Upper lobe of right lung (tissue), 1 donor: ENCODE measurements around the gene SLC37A2. TPM values are rescaled to one million over a fixed set of nuclear protein-coding genes. Genes with fewer than 3 reads are reported as not detected.
A peak's percentile ranks its signal among the peaks of the same experiment; 100 is the strongest.

Experiments
- ATAC-seq: fragments of 200-7000 bp; cut with Tn5 transposase; one replicate; pipeline ENCODE4 v1.9.1; 2020; ENCODE audit warnings: mild to moderate bottlenecking, moderate library complexity
- DNase-seq: peaks from one replicate; pipeline ENCODE4 v3.0.0-alpha.2; 2020
- H3K27ac ChIP-seq: fragments of 200-600 bp; one replicate; pipeline ENCODE4 v1.8.0; 2022
- H3K27me3 ChIP-seq: fragments of 200-600 bp; one replicate; pipeline ENCODE4 v1.8.0; 2022; ENCODE audit warnings: mild to moderate bottlenecking
- H3K36me3 ChIP-seq: fragments of 200-600 bp; one replicate; pipeline ENCODE4 v1.8.0; 2022
- H3K4me1 ChIP-seq: fragments of 200-600 bp; one replicate; pipeline ENCODE4 v1.8.0; 2022
- H3K4me3 ChIP-seq: fragments of 200-600 bp; one replicate; pipeline ENCODE4 v1.8.0; 2022; ENCODE audit warnings: mild to moderate bottlenecking
- H3K9me3 ChIP-seq: fragments of 200-600 bp; one replicate; pipeline ENCODE4 v1.8.0; 2022
- intact Hi-C: fragments of 100-400 bp; cut with DNase I; formaldehyde crosslinking; loops from one replicate; pipeline ENCODE4 v1.11.0; 2022
- total RNA-seq: library from RNA; stranded (reverse); fragmentation: NEBNext Ultra II Directional; extraction: Animal tissue kit (Norgen Biotek cat#: 25700); gene quantifications from one replicate; pipeline ENCODE4 v1.2.1, GENCODE V29; 2021
- TF ChIP-seq, protein P1 (sequence below): fragments of 200-600 bp; IDR thresholded peaks from one replicate; pipeline ENCODE4 v1.8.0; 2022; ENCODE audit warnings: antibody characterized with exemption
- donor health status: DM: no; HTN: yes; CAD: no; lungs with severe emphysema.

SLC37A2 gene
- total RNA-seq, 1 donor from 2014 or later: 25.1 TPM

DNA sequence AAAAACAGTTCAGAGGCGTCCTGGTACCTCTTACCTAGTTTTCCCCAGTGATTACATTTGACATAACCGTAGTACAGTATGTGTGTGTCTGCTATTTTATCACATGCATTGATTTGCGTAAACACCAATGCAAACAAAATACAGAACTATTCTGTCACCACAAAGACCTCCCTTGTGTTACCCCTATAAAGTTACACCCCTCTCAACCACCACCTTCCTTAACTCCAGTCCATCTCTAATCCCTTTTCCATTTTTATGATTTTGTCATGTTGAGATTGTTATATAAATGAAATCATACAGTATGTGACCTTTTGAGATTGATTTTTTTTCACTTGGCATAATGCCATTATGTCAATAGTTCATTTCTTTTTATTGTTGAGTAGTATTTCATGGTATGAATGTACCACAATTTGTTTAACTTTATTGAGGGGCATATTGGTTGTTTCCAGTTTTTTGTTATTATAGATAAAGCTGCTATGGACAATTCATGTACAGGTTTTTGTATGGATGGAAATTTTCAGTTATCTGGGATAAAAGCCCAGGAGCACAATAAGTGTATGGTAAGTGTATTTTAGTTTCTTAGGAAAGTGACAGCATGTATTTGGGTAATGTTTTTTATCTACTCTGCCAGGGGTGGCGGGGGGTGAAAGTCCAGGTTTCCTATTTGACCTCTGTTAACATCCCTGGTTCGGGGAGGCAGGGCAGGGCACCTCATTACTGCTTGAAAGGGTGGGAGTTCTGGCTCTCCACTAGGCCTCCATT lies 6.0 kb upstream of the SLC37A2 start:
- DNase-seq (no peak), ATAC-seq (no peak)
- Histone ChIP-seq H3K36me3 (no peaks in the 10 kb centered on the region), H3K4me3 (no peak overlapping the region), H3K9me3 (no peaks in the 10 kb centered on the region), H3K27me3 (no peaks in the 10 kb centered on the region), H3K4me1 (no peaks in the 10 kb centered on the region), H3K27ac (no peak overlapping the region)
- intact Hi-C loops: no loop called here
- TF ChIP-seq, protein P1, sequence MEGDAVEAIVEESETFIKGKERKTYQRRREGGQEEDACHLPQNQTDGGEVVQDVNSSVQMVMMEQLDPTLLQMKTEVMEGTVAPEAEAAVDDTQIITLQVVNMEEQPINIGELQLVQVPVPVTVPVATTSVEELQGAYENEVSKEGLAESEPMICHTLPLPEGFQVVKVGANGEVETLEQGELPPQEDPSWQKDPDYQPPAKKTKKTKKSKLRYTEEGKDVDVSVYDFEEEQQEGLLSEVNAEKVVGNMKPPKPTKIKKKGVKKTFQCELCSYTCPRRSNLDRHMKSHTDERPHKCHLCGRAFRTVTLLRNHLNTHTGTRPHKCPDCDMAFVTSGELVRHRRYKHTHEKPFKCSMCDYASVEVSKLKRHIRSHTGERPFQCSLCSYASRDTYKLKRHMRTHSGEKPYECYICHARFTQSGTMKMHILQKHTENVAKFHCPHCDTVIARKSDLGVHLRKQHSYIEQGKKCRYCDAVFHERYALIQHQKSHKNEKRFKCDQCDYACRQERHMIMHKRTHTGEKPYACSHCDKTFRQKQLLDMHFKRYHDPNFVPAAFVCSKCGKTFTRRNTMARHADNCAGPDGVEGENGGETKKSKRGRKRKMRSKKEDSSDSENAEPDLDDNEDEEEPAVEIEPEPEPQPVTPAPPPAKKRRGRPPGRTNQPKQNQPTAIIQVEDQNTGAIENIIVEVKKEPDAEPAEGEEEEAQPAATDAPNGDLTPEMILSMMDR: no peak

DNA sequence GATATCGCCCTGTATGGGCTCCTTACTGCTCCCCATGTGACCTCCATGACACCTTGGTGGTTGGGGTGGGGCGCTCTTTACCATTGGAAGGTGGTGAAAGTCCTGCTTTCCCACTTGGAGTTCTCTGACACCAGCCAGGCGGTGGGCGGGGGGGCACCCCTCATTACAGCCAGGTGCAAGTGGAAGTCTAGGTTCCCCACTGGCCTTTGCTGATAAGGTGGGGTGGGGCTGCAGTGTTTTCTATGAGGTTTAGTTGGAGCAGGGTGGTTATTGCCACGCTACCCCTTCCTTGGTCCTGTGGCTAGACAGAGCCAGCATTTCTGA lies 5.5 kb upstream of the SLC37A2 start:
- no peak for ATAC-seq
- Histone ChIP-seq H3K9me3 (no peaks in the 10 kb centered on the region), H3K4me1 (no peaks in the 10 kb centered on the region), H3K27ac (no peak overlapping the region), H3K27me3 (no peaks in the 10 kb centered on the region), H3K4me3 (no peak overlapping the region), H3K36me3 (no peaks in the 10 kb centered on the region)
- DNase-seq: no peak
- TF ChIP-seq, protein P1: no peak
- intact Hi-C loops: no loop called here

DNA sequence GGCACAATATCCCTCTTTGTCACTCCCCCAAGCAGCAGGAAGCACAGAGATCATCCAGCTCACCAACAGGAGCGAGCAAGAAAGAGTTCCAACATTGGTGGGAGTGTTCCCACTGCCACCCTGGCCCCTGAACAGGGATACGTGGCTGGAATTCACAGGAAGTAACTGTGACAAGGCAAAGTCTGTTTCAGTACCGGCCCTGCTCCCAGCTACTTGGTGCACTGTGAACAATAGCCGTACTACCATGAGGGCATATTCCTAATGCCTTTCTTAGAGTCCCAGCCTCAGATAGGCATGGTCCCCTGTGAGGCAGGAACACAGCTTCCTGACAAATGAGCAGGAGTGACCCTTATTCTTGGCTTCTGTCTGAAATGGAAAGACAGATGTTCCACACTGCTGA lies 1.8 kb upstream of the SLC37A2 start:
- H3K27me3 ChIP-seq: peaks cover 13% of the 10 kb centered on the region
- no peak overlapping the region for H3K4me3 ChIP-seq
- H3K4me1 ChIP-seq: peaks cover 7% of the 10 kb centered on the region
- H3K9me3 ChIP-seq: no peaks in the 10 kb centered on the region
- H3K36me3 ChIP-seq: no peaks in the 10 kb centered on the region
- ATAC-seq: no peak
- H3K27ac ChIP-seq: no peak overlapping the region
- intact Hi-C loops: no loop called here
- TF ChIP-seq, protein P1: no peak
- no peak for DNase-seq

DNA sequence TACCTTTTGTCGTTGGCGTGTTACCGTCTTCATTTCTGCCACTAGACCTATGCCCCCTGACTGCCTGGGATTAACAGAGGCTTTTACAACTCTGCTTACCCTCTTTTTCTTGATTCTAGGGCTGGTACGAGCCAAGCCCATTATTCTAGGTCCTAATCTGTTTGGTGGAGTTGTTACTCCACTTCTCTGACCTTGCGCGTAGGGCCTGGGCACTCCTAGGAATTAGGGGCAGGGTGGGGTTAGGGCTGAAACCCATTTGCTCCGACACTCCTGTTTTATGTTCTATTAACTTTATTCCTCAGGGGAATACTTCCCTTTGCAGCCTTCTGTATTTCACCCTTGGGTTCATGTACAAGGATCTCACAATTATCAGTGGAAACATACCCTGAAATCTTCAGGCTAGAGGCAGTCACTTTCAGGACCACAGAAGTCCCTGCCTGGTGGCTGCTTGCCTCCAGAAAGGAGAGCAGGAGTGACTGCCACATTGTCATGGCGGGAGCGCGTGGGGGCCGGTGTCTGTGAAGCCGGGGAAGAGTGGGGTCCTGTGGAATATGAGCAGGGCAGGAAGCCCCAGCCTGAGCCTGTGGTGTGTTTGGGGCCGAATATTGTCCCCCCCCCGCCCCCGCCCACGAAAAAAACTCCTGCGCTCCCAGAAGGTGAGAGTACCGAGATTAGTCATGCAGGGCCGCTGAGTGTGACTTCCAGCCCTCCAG lies 731 bp upstream of the SLC37A2 start:
- TF ChIP-seq, protein P1: no peak
- Histone ChIP-seq H3K27me3 (peaks cover 14% of the 10 kb centered on the region), H3K4me3 (peak overlapping the region; percentile 70), H3K9me3 (no peaks in the 10 kb centered on the region), H3K36me3 (no peaks in the 10 kb centered on the region), H3K27ac (peak overlapping the region; percentile 78), H3K4me1 (peaks cover 7% of the 10 kb centered on the region)
- ATAC-seq (no peak), DNase-seq (no peak)
- intact Hi-C loops: no loop called here

DNA sequence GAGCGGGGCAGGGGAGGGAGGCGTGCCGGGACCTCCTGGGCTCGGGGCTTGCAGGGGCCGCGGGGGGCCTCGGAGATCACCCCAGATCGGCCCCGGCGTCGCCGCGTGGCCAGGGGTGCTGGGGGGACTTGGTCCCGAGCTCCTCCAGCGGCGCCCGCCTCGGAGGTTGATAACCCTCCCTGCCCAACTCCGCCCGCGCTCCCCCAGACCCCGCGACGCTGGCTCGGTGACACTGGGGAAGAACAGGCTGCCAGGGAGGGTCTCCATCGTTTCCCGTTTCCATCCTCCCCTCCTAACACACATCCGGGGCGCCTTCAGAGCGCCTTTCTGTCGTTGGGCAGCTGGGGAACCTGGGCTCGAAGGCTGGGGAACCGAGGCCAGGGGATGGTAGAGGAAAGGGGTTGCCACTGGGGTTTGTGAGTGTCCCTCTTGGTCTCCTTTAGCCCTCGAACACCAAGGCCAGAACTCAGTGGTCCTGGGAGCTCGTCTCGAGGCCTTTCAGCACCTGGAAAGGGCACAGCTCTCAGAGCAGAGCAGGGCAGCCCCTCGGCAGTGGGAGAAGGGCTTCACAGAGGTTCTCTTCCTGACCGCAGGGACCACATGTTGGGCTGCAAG lies 431 bp downstream of the SLC37A2 start:
- Histone ChIP-seq H3K27ac (peak overlapping the region; percentile 78), H3K36me3 (no peaks in the 10 kb centered on the region), H3K27me3 (peaks cover 14% of the 10 kb centered on the region), H3K9me3 (no peaks in the 10 kb centered on the region), H3K4me1 (peaks cover 7% of the 10 kb centered on the region), H3K4me3 (peak overlapping the region; percentile 70)
- TF ChIP-seq, protein P1: no peak
- DNase-seq: no peak
- intact Hi-C loops: no loop called here
- ATAC-seq: peak; percentile 18
